NT2/D1 (cell line): ENCODE results near the gene ACCSL.

Experiments used
- SUZ12 ChIP-seq: IDR thresholded peaks from 2 replicates; pipeline ENCODE4 v1.6.1; 2011; ENCODE audit not compliant: insufficient read length, insufficient read depth; ENCODE audit errors: extremely low read depth
- YY1 ChIP-seq: IDR thresholded peaks from 2 replicates; pipeline ENCODE4 v1.6.1; 2011; ENCODE audit not compliant: insufficient read length, insufficient read depth
- ZNF274 ChIP-seq: IDR thresholded peaks from 2 replicates; pipeline ENCODE4 v1.6.1; 2011; ENCODE audit warnings: mild to moderate bottlenecking, low read depth, low read length

DNA sequence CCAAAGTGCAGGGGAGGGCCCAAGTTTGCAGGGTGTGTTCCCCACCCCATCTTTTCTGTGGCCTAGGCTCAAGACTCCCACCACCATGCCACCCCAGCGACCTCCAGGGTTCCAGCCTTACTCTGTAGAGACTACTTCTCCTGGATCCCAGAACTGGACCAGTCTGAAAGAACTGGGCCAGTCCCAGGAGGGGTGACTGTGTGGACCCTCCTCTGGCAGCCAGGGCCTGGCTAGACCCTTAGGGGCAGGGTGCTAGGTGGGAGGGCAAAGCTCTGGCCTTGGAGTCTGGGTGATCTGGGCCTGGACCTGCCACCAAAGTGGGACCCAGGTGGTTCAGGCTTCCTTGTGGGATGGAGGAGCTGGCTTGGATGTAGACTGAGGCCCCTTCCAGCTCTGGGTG is 41.8 kb upstream of the ACCSL start:
- TF ChIP-seq YY1 (no peak), SUZ12 (no peak), ZNF274 (no peak)
